Left ventricle myocardium inferior (tissue), 1 donor: ENCODE measurements around the gene PLEKHG7. TPM values are rescaled to one million over a fixed set of nuclear protein-coding genes. Genes with fewer than 3 reads are reported as not detected.
"Not testable (repeated sequence)": the region's sequence is repeated elsewhere in the genome, so short reads cannot be mapped to it uniquely, and the experiment has no call there.

Experiments used
- DNase-seq: peaks from one replicate; pipeline ENCODE4 v3.0.0-alpha.2; 2020
- H3K27ac ChIP-seq: fragments of 200-600 bp; replicated peaks from 2 replicates; pipeline ENCODE4 v1.8.0; 2021
- H3K27me3 ChIP-seq: fragments of 200-600 bp; 2 replicates; pipeline ENCODE4 v1.8.0; 2021; ENCODE audit warnings: low read depth
- H3K36me3 ChIP-seq: fragments of 200-600 bp; 2 replicates; pipeline ENCODE4 v1.8.0; 2021
- H3K4me1 ChIP-seq: fragments of 200-600 bp; 2 replicates; pipeline ENCODE4 v1.8.0; 2021
- H3K4me3 ChIP-seq: fragments of 200-600 bp; 2 replicates; pipeline ENCODE4 v1.8.0; 2021; ENCODE audit warnings: mild to moderate bottlenecking, moderate library complexity
- H3K9me3 ChIP-seq: fragments of 200-600 bp; replicated peaks from 2 replicates; pipeline ENCODE4 v1.8.0; 2021
- CTCF ChIP-seq: fragments of 200-600 bp; IDR thresholded peaks from 2 replicates; pipeline ENCODE4 v1.8.0; 2021; ENCODE audit warnings: antibody characterized with exemption, mild to moderate bottlenecking, borderline replicate concordance
- intact Hi-C: fragments of 100-400 bp; cut with micrococcal nuclease; formaldehyde crosslinking; loops from one replicate; pipeline ENCODE4 v1.11.0; 2022
- long read RNA-seq: library from polyadenylated mRNA; unstranded; transcript quantifications from one replicate; pipeline ENCODE4 v2.0.0, GENCODE V29; 2021
- total RNA-seq: library from RNA; stranded (reverse); fragmentation: NEBNext Ultra II Directional; extraction: Animal tissue kit (Norgen Biotek cat#: 25700); gene quantifications from one replicate; pipeline ENCODE4 v1.2.1, GENCODE V29; 2021
- donor health status: DM: no; HTN: yes; CAD: no; lungs with severe emphysema.

The PLEKHG7 gene
- total RNA-seq, result not detected
- long read RNA-seq, result 0 reads

- intact Hi-C loops, result no loop called here
- Histone ChIP-seq H3K4me3 (no peak within 1 kb of the TSS), H3K27me3 (no peaks in the 10 kb centered on the region), H3K9me3 (peaks cover under 1% of the 10 kb centered on the region), H3K36me3 (no peaks in the 10 kb centered on the region), H3K4me1 (no peaks in the 10 kb centered on the region), H3K27ac (no peak within 1 kb of the TSS)
- TF ChIP-seq CTCF, result no peak
- DNase-seq, result no peak
These were observed at the start of gene PLEKHG7 for GRCh38 chr12:92702754-92703679. Gene PLEKHG7 (plus strand): TSS chr12:92702989. CDS start chr12:92706632, 3,643 bp downstream.

- H3K27me3 ChIP-seq, H3K4me3 ChIP-seq, intact Hi-C loops, H3K36me3 ChIP-seq, H3K9me3 ChIP-seq, H3K4me1 ChIP-seq, DNase-seq, H3K27ac ChIP-seq: not testable (repeated sequence)
These were observed 48.5 kb upstream of the PLEKHG7 start for GRCh38 chr12:92654256-92654655.

- no peaks in the 10 kb centered on the region for H3K36me3 ChIP-seq
- no peak overlapping the region for H3K4me3 ChIP-seq
- TF ChIP-seq CTCF, result no peak
- DNase-seq, result no peak
- intact Hi-C loops, result no loop called here
- no peaks in the 10 kb centered on the region for H3K4me1 ChIP-seq
- H3K9me3 ChIP-seq, result no peaks in the 10 kb centered on the region
- H3K27ac ChIP-seq, result no peak overlapping the region
- H3K27me3 ChIP-seq, result no peaks in the 10 kb centered on the region
These were observed 47.9 kb upstream of the PLEKHG7 start for GRCh38 chr12:92654929-92655328.

- Histone ChIP-seq H3K4me3 (no peak overlapping the region), H3K27ac (no peak overlapping the region), H3K4me1 (no peaks in the 10 kb centered on the region), H3K9me3 (no peaks in the 10 kb centered on the region), H3K36me3 (no peaks in the 10 kb centered on the region), H3K27me3 (no peaks in the 10 kb centered on the region)
- no peak for DNase-seq
- intact Hi-C loops, result no loop called here
- TF ChIP-seq CTCF, result no peak
These were observed 45.9 kb upstream of the PLEKHG7 start for GRCh38 chr12:92656911-92657310.

- H3K9me3 ChIP-seq, result no peaks in the 10 kb centered on the region
- intact Hi-C loops, result no loop called here
- TF ChIP-seq CTCF, result no peak
- H3K27me3 ChIP-seq, result no peaks in the 10 kb centered on the region
- DNase-seq, result no peak
- no peak overlapping the region for H3K4me3 ChIP-seq
- no peaks in the 10 kb centered on the region for H3K4me1 ChIP-seq
- no peak overlapping the region for H3K27ac ChIP-seq
- H3K36me3 ChIP-seq, result no peaks in the 10 kb centered on the region
These were observed 45.0 kb upstream of the PLEKHG7 start for GRCh38 chr12:92657770-92658169.

GRCh38 chr12:92658611-92659010 is 44.2 kb upstream of the PLEKHG7 start:
- Histone ChIP-seq H3K9me3 (no peaks in the 10 kb centered on the region), H3K27ac (no peak overlapping the region), H3K4me1 (no peaks in the 10 kb centered on the region), H3K4me3 (no peak overlapping the region), H3K36me3 (no peaks in the 10 kb centered on the region), H3K27me3 (no peaks in the 10 kb centered on the region)
- DNase-seq, result no peak
- TF ChIP-seq CTCF, result no peak
- intact Hi-C loops, result no loop called here
